Erythroblast (primary cell): ENCODE data around the gene ADK.

Experiments
- GATA1 ChIP-seq: IDR thresholded peaks from 2 replicates; pipeline ENCODE4 v1.6.1; 2011; ENCODE audit warnings: low read depth, mild to moderate bottlenecking, control low read depth, low read length, moderate library complexity
- POLR2A ChIP-seq: IDR thresholded peaks from 2 replicates; pipeline ENCODE4 v1.6.1; 2011; ENCODE audit warnings: mild to moderate bottlenecking, low read length

DNA sequence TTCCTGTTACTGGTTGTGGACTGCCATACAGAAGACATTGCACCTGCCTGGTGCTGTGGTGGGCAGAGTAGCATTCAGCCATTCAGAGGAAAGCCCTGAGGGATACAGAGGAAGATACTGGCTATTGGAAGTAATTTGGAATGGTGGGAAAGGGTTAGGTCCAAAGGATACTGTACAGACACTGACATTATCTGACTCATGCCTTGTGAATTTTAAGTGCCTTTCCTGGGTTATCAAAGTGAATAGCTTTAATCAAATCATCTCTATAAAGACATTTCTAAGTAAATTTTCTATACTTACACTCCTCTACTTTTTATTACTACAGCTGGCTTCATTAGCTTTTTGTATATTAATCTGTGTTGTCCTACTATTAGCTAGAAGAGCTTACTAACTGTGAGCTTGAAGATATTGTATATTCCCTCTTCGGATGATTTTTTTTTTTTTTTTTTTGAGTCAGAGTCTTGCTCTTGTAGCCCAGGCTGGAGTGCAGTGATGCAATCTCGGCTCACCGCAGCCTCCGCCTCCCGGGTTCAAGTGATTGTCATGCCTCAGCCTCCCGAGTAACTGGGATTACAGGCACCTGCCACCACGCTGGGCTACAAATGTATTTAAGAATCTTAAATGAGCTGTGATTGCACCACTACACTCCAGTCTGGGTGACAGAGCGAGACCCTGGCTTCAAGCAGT, 186.5 kb downstream of the ADK start:
- TF ChIP-seq POLR2A (no peak), GATA1 (no peak)
